Fibroblast of skin of back (primary cell): ENCODE measurements around the gene CASKIN2.
"Not testable (repeated sequence)": the region's sequence is repeated elsewhere in the genome, so short reads cannot be mapped to it uniquely, and the experiment has no call there.

Source experiments
- DNase-seq: peaks from one replicate; pipeline ENCODE4 v3.0.0-alpha.2; 2013

Gene CASKIN2

GRCh38 chr17:75546181-75546580 lies 30.8 kb upstream of the CASKIN2 start:
- no peak for DNase-seq

DNA sequence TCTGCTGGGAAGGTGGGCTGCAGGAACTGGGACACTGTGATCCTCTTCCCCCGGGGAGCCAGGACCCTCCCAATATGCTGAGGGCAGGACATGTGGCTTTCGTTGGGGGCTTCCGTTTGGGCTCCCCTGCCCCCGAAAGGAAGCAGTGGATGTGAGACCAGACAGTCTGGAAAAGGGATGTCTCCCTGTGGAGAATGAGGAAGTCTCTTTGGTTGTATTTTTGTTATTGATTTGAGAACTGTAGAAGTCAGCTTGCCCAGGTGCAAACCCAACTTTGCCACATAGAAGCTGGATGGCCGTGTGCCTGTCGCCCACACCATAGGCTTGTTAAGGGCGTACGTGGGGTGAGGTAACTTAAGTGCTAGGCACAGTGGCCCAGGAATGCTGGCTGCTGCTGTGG lies 28.9 kb upstream of the CASKIN2 start:
- DNase-seq = no peak

GRCh38 chr17:75542728-75543336 lies 27.5 kb upstream of the CASKIN2 start:
- DNase-seq = no peak

DNA sequence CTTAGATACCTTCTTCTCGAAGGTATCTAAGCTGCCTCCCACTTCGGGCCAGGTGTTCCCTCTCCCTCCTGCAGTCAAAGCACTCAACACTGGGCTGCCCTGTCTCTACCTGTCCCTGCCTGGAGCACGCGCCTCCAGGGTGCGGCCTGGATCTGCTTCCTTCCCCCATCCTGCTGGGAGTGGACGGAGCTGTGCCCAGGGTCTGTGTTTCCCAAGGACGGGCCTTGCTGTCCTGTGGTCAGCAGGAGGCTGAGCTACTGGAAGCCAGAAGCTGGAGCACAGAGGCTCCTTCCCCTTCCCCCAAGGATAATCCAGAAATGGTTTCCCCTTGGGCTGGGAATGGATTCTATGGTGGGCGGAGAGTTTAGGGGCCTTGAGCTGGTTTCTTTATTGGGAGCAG lies 26.9 kb upstream of the CASKIN2 start:
- DNase-seq = no peak

- no peak for DNase-seq
Observed at GRCh38 chr17:75540923-75541503, 25.7 kb upstream of the CASKIN2 start.

DNA sequence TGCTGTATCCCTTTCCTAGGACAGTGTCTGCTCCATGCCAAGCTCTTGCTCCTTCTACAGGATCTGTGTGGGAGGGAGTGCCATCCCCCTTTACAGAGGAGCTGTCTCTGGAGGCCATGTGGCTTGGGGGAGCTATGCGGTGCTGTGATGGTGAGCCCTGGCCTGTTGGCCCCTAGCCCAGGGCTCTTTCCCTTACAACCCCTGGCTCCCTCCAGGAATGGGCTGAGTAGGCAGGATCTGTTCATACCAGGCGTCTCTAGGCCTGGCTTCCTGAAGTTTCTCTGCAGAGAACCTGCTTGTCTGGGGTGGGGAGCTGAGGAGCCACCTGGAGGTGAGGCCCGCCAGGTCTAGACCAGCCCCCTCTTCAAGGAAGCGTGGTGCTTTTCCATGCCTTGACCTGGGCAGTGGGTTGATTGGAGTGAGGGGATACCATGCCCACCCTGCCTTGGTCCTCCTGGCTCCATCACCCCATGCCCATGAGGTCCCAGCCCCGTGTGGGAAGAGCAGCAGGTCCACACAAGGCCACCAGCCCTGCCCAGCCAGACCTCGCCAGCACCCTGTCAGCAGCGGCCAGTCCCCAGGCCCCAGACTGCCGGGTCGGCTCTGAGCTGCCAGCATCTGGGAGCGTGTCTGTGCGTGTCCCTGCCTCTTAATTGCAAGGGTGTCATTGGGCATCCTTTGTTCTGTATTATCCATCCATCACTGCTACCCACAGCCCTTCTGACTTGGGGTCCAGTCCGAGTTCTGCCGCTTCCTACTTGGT lies 24.8 kb upstream of the CASKIN2 start:
- DNase-seq = no peak

- DNase-seq = no peak
Observed at GRCh38 chr17:75536366-75536765, 21.0 kb upstream of the CASKIN2 start.

DNA sequence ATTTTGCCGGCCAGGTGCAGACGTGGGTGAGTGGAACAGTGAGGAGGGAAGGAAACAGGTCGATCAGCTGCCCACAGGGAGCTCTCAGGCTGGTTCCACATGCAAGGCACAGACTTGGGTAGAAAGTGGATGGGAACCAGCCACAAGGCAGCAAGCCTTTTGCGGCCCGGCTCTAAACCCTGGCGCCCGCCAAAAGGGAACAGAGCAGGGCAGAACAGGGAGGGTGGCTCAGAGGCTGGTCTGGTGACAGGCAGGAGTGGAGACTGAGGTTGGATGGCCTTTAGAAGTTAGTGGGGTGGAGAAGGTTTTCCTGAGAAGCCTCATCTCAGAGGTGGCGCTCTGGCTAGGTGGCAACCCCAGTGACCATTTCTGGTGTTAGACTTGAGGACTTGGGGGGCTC lies 20.5 kb upstream of the CASKIN2 start:
- DNase-seq = no peak

DNA sequence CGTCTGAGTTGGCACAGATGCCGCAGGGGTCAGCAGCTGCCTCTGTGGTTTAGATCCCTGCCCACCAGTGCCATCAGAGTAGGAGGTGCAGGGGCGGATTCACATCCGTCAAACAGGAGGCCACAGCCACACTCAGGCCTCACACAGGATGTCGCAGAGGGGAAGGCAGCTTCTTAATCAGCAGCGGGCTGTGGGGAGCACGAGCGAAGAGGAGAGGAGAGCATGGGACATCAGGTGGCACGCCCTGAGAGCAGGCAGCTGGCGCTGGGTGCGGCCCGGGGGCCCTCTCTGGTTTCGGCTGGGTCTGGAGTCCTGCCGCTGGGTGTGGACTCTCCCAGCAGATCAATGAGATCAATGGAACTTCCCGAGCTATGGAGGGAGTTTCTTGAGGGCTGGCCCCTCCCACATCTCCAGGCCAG lies 19.8 kb upstream of the CASKIN2 start:
- DNase-seq = no peak

- no peak for DNase-seq
Observed at GRCh38 chr17:75531721-75532072, 16.4 kb upstream of the CASKIN2 start.

GRCh38 chr17:75530837-75531720 lies 15.7 kb upstream of the CASKIN2 start:
- no peak for DNase-seq

GRCh38 chr17:75526555-75527270 lies 11.4 kb upstream of the CASKIN2 start:
- no peak for DNase-seq

- DNase-seq = no peak
Observed at GRCh38 chr17:75525806-75526554, 10.6 kb upstream of the CASKIN2 start.

GRCh38 chr17:75524970-75525805 lies 9.9 kb upstream of the CASKIN2 start, which contains the start of gene LLGL2:
Gene LLGL2, plus strand, starts transcription at chr17:75525697. Its CDS starts 17,730 bp downstream, at chr17:75543427.
- DNase-seq = peak; percentile 64

DNA sequence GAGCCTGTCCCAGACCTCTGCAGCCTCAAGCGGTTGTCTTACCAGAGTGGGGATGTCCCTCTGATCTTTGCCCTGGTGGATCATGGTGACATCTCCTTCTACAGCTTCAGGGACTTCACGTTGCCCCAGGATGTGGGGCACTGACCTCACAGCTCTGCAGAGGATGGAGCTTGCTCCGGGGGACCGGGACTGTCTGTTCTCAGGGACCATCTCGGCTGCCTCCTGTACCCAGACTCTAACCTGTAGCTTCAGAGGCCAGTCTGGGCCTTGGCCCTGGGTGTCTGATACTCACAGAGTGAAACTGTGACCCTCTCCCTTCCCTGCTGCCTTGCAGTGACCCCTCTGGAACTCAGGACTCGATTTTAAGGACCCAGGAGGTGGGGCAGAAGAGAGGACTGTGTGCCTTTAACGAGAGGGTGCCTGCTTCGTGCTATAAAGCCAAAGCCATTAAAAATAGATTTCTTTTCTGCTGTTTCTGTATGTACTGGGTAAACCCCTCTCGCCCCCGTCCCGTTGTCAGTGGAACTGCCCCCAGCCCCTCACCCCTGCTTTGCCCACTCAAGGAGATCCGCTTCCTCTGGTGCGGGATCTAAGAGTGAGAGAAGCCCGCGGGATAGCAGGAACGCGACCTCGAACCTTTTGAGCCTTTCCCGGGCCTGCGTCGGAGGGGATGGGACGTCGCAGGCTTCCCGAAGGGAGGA lies 9.1 kb upstream of the CASKIN2 start:
- no peak for DNase-seq

DNA sequence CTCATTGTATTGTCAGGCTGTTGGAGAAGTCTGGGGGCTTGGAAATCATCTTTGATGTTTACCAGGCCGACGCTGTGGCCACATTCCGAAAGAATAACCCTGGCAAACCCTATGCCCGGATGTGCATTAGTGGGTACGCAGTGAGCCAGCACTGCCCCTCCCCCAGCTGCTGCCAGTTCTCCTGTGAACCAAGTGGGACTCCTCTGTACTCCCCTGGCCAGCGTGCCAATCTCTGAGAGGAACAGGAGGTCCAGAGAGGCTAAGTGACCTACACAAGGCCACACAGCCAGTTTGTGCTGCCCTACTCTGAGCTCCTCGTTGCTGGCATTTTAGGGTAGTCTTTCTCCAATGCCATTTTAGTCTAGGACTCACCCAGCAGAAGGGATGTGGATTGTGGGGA lies 8.3 kb upstream of the CASKIN2 start:
- no peak for DNase-seq

- DNase-seq = no peak
Observed at GRCh38 chr17:75521951-75522727, 6.8 kb upstream of the CASKIN2 start.

GRCh38 chr17:75521290-75521689 lies 6.0 kb upstream of the CASKIN2 start:
- no peak for DNase-seq

DNA sequence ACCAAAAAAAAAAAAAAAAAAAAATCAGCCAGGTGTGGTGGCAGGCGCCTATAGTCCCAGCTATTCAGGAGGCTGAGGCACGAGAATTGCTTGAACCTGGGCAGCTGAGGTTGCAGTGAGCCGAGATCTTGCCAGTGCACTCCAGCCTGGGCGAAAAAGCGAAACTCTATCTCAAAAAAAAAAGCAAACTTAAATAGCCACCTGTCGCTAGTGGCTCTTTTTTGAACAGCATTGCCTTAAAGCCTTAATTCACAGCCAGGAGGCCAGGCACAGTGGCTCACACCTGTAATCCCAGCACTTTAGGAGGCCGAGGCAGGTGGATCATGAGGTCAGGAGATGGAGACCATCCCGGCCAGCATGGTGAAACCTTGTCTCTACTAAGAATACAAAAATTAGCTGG lies 5.1 kb upstream of the CASKIN2 start:
- DNase-seq = not testable (repeated sequence)
